H1 (cell line): Measurements from ENCODE around the gene P3H3. TPM values are rescaled to one million over a fixed set of nuclear protein-coding genes. Genes with fewer than 3 reads are reported as not detected.

Experiments used
- CTCF ChIA-PET: fragments of 300-600 bp; sonication (Branson Sonifier 250); formaldehyde crosslinking; loops from one replicate; lab custom pipeline; 2021; ENCODE audit not compliant: partially characterized antibody; lab: Charles Lee
- POLR2A ChIA-PET: fragments of 300-600 bp; sonication (Branson Sonifier 250); formaldehyde crosslinking; loops from one replicate; lab custom pipeline; 2021; ENCODE audit warnings: inconsistent platforms; ENCODE audit not compliant: partially characterized antibody; lab: Charles Lee
- DNase-seq, 2 experiments: peaks; one replicate each; pipeline versions ENCODE4 v3.0.0 to v3.0.0-alpha.2; 2010 to 2022; ENCODE audit warnings: low spot score in 2 of 2, low read depth in 1 of 2, mixed read lengths in 1 of 2
- FAIRE-seq: peaks from 2 replicates; lab custom pipeline; 2011; peaks lifted over from hg19 to GRCh38; lab: Jason Lieb, UNC
- H2AFZ ChIP-seq: 2 replicates; pipeline ENCODE4 v1.8.1; 2012; ENCODE audit warnings: low read length, inconsistent platforms
- H2AK5ac ChIP-seq: 2 replicates; pipeline ENCODE4 v1.6.1; 2013; ENCODE audit warnings: low read depth, low read length
- H2BK120ac ChIP-seq: replicated peaks from 2 replicates; pipeline ENCODE3; 2013; ENCODE audit warnings: low read depth, low read length, inconsistent platforms
- H2BK12ac ChIP-seq: 2 replicates; pipeline ENCODE4 v1.6.1; 2013; ENCODE audit warnings: low read depth, low read length
- H2BK15ac ChIP-seq: 2 replicates; pipeline ENCODE4 v1.6.1; 2013; ENCODE audit warnings: low read length
- H2BK20ac ChIP-seq: 2 replicates; pipeline ENCODE4 v1.6.1; 2013; ENCODE audit warnings: low read length
- H2BK5ac ChIP-seq: 2 replicates; pipeline ENCODE4 v1.6.1; 2013; ENCODE audit warnings: low read depth, low read length
- H3K14ac ChIP-seq: 2 replicates; pipeline ENCODE4 v1.6.1; 2013; ENCODE audit warnings: inconsistent platforms; ENCODE audit not compliant: insufficient read length
- H3K18ac ChIP-seq: 2 replicates; pipeline ENCODE4 v1.6.1; 2013; ENCODE audit warnings: low read length; ENCODE audit errors: extremely low read depth
- H3K23ac ChIP-seq: 2 replicates; pipeline ENCODE4 v1.6.1; 2013; ENCODE audit warnings: inconsistent platforms; ENCODE audit not compliant: insufficient read length
- H3K23me2 ChIP-seq: 2 replicates; pipeline ENCODE4 v1.6.1; 2013; ENCODE audit warnings: low read depth, low read length
- H3K27ac ChIP-seq: 2 replicates; pipeline ENCODE4 v1.6.1; 2011; ENCODE audit warnings: low read depth, low read length, inconsistent platforms
- H3K27me3 ChIP-seq, 4 experiments: replicated peaks in 1 of 4; 1 replicate in 1 of 4; 2 replicates in 3 of 4; pipeline versions ENCODE4 v1.6.1 to v1.8.1; 2011 to 2013; ENCODE audit warnings: low read length in 3 of 4, mild to moderate bottlenecking in 3 of 4, inconsistent platforms in 2 of 4, mixed read lengths in 2 of 4, moderate library complexity in 1 of 4; ENCODE audit not compliant: control insufficient read depth in 3 of 4, insufficient read depth in 3 of 4; ENCODE audit errors: extremely low read depth in 1 of 4
- H3K36me3 ChIP-seq, 4 experiments: 2 replicates each; pipeline versions ENCODE4 v1.6.1 to v1.8.1; 2011 to 2013; ENCODE audit warnings: mild to moderate bottlenecking in 4 of 4, low read length in 3 of 4, moderate library complexity in 2 of 4, control low read depth in 1 of 4, inconsistent platforms in 1 of 4; ENCODE audit not compliant: insufficient read depth in 4 of 4, control insufficient read depth in 2 of 4
- H3K4ac ChIP-seq: replicated peaks from 2 replicates; pipeline ENCODE3; 2013; ENCODE audit warnings: low read length, low read depth, mixed read lengths, inconsistent platforms; ENCODE audit not compliant: insufficient read length
- H3K4me1 ChIP-seq, 4 experiments: replicated peaks in 1 of 4; 1 replicate in 1 of 4; 2 replicates in 3 of 4; pipeline versions ENCODE4 v1.6.1 to v1.8.1; 2011 to 2013; ENCODE audit warnings: low read length in 3 of 4, inconsistent platforms in 2 of 4, mixed read lengths in 1 of 4; ENCODE audit not compliant: insufficient read depth in 4 of 4, control insufficient read depth in 3 of 4
- H3K4me2 ChIP-seq, 2 experiments: 2 replicates each; pipeline versions ENCODE4 v1.6.1 to v1.8.1; 2011 to 2013; ENCODE audit warnings: low read depth in 2 of 2, low read length in 2 of 2, control low read depth in 1 of 2, inconsistent platforms in 1 of 2, mild to moderate bottlenecking in 1 of 2; ENCODE audit not compliant: insufficient read depth in 1 of 2
- H3K4me3 ChIP-seq, 4 experiments: fragments of 200-600, 300-600 bp in 1 of 4; sonication (generic), shearing (Covaris generic), sonication (Bioruptor Twin) in 1 of 4; 2 replicates each; pipeline versions ENCODE4 v1.5.1 to v1.8.1; 2011 to 2016; ENCODE audit warnings: low read length in 4 of 4, low read depth in 3 of 4, control low read depth in 2 of 4, inconsistent platforms in 2 of 4, mild to moderate bottlenecking in 2 of 4, mixed read lengths in 1 of 4, moderate library complexity in 1 of 4; ENCODE audit not compliant: insufficient read depth in 2 of 4; ENCODE audit errors: extremely low read depth in 1 of 4
- H3K56ac ChIP-seq: replicated peaks from 2 replicates; pipeline ENCODE3; 2013; ENCODE audit warnings: low read depth, mild to moderate bottlenecking, mixed read lengths, low read length, inconsistent platforms; ENCODE audit not compliant: insufficient read length
- H3K79me1 ChIP-seq: 2 replicates; pipeline ENCODE4 v1.6.1; 2013; ENCODE audit warnings: low read depth, low read length, control low read depth
- H3K79me2 ChIP-seq, 2 experiments: 2 replicates each; pipeline versions ENCODE4 v1.6.1 to v1.8.1; 2012 to 2013; ENCODE audit warnings: low read length in 2 of 2, mild to moderate bottlenecking in 2 of 2, inconsistent platforms in 1 of 2; ENCODE audit not compliant: insufficient read depth in 2 of 2, control insufficient read depth in 1 of 2
- H3K9ac ChIP-seq, 4 experiments: replicated peaks in 1 of 4; 1 replicate in 1 of 4; 2 replicates in 3 of 4; pipeline versions ENCODE4 v1.6.1 to v1.8.1; 2011 to 2013; ENCODE audit warnings: low read depth in 3 of 4, low read length in 3 of 4, control low read depth in 2 of 4, mild to moderate bottlenecking in 2 of 4, moderate library complexity in 2 of 4, inconsistent platforms in 1 of 4; ENCODE audit errors: extremely low read depth in 1 of 4
- H3K9me3 ChIP-seq, 2 experiments: 2 replicates each; pipeline versions ENCODE4 v1.6.1 to v1.8.1; 2012 to 2013; ENCODE audit warnings: mild to moderate bottlenecking in 2 of 2, moderate library complexity in 2 of 2, control low read depth in 1 of 2, inconsistent platforms in 1 of 2, low read depth in 1 of 2, low read length in 1 of 2, mixed read lengths in 1 of 2; ENCODE audit not compliant: insufficient read depth in 2 of 2
- H4K20me1 ChIP-seq, 2 experiments: replicated peaks in 1 of 2; 2 replicates each; pipeline versions ENCODE3 to v1.8.1; 2011 to 2013; ENCODE audit warnings: inconsistent platforms in 2 of 2, low read length in 2 of 2, mild to moderate bottlenecking in 1 of 2; ENCODE audit not compliant: insufficient read depth in 2 of 2, control insufficient read depth in 1 of 2
- H4K5ac ChIP-seq: 2 replicates; pipeline ENCODE4 v1.6.1; 2013; ENCODE audit warnings: low read length, low read depth, mixed read lengths, inconsistent platforms; ENCODE audit not compliant: insufficient read length
- H4K8ac ChIP-seq: 2 replicates; pipeline ENCODE4 v1.8.0; 2013; ENCODE audit warnings: mild to moderate bottlenecking, moderate library complexity, low read length, inconsistent platforms; ENCODE audit not compliant: insufficient read depth; ENCODE audit errors: extremely low read depth
- H4K91ac ChIP-seq: replicated peaks from 2 replicates; pipeline ENCODE3; 2013; ENCODE audit warnings: low read length, mixed read lengths, inconsistent platforms; ENCODE audit not compliant: insufficient read length
- JUND ChIP-seq: IDR thresholded peaks from 2 replicates; pipeline ENCODE4 v1.6.1; 2011; ENCODE audit warnings: mild to moderate bottlenecking, improper control_type of control experiment, low read length
- POLR2A ChIP-seq, 2 experiments: IDR thresholded peaks; 1 replicate in 1 of 2; 2 replicates in 1 of 2; pipeline ENCODE4 v1.6.1; 2011; ENCODE audit warnings: low read depth in 2 of 2, low read length in 2 of 2, mild to moderate bottlenecking in 2 of 2; ENCODE audit errors: control extremely low read depth in 1 of 2
- RNF2 ChIP-seq: fragments of 200-900, 300-1000 bp; sonication (generic); IDR thresholded peaks from 2 replicates; pipeline ENCODE4 v1.7.1; 2016; ENCODE audit warnings: borderline replicate concordance, low read depth, mild to moderate bottlenecking, antibody characterized with exemption, low read length; ENCODE audit not compliant: poor library complexity, severe bottlenecking; ENCODE audit errors: missing control alignments
- SP1 ChIP-seq: IDR thresholded peaks from 2 replicates; pipeline ENCODE4 v1.6.1; 2011; ENCODE audit warnings: low read depth, low read length
- WGBS, 2 experiments: shearing (Covaris generic) in 1 of 2; methylation state at CpG; one replicate each; pipeline versions ENCODE4 v1.1.6 to v1.1.7; 2013 to 2015; ENCODE audit warnings: low lambda C conversion rate in 2 of 2, mixed read lengths in 2 of 2, inconsistent platforms in 1 of 2, low coverage in 1 of 2, missing lambda C conversion rate in 1 of 2; ENCODE audit not compliant: insufficient replicate concordance in 2 of 2, insufficient coverage in 1 of 2, insufficient read length in 1 of 2; ENCODE audit errors: extremely low coverage in 1 of 2, missing lambda C conversion rate in 1 of 2; 5-methylcytosine and 5-hydroxymethylcytosine counted together
- polyA plus RNA-seq, 7 experiments: library from polyadenylated mRNA; depleted of rRNA in 3 of 7; stranded (reverse) in 5 of 7; unstranded in 2 of 7; fragments of >200 nt in 5 of 7; fragments of 200-250 nt in 2 of 7; gene quantifications; 1 replicate in 5 of 7; 2 replicates in 1 of 7; 4 replicates in 1 of 7; pipeline versions ENCODE4 v1.2.1 to v1.2.3, GENCODE V29; 2011 to 2013; ENCODE audit warnings: missing spikeins in 2 of 7, mixed read lengths in 2 of 7
- total RNA-seq: library from RNA; stranded (reverse); fragmentation: NEBNext Ultra II Directional; extraction: Animal tissue kit (Norgen Biotek cat#: 25700); gene quantifications from 2 replicates; pipeline ENCODE4 v1.2.1, GENCODE V29; 2021
- TF ChIP-seq, protein P1 (sequence below): IDR thresholded peaks from 2 replicates; pipeline ENCODE4 v1.6.1; 2012; ENCODE audit warnings: inconsistent platforms
- TF ChIP-seq, protein P2 (sequence below), 3 experiments: IDR thresholded peaks; 1 replicate in 2 of 3; 2 replicates in 1 of 3; pipeline versions ENCODE4 v1.5.1 to v1.6.1; 2011; ENCODE audit warnings: low read length in 3 of 3, mild to moderate bottlenecking in 3 of 3, inconsistent platforms in 2 of 3, low read depth in 1 of 3, moderate library complexity in 1 of 3; ENCODE audit not compliant: insufficient read depth in 1 of 3; ENCODE audit errors: control extremely low read depth in 1 of 3

P3H3 gene
- total and polyA plus RNA-seq, 2 of the 8 experiments (the other 6 are each of a cell fraction or from before 2014, with no cell fraction given), result 22.9 to 43.5 TPM

DNA sequence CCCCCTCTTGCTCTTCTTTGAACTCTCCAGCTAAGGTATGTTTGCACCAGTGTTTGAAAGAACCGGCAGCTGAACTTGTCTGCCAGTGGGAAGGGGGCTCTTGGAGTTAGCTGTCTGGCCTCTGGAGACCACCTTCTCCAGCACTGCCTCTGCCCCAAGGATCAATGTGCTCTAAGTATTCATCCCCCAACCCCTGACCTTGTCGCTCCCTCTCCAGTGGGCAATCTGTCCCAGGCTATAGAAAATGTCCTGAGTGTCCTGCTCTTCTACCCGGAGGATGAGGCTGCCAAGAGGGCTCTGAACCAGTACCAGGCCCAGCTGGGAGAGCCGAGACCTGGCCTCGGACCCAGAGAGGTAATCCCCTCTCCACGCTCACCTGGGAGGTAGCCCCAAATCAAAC, 2.8 kb downstream of the P3H3 start:
- no peak overlapping the region for H3K27ac ChIP-seq
- peaks cover 4 to 18% (median 10%) of the 10 kb centered on the region in 4 experiments for H3K4me1 ChIP-seq
- no peak overlapping the region for H2BK12ac ChIP-seq
- peaks cover 0 to 4% of the 10 kb centered on the region in 2 experiments for H4K20me1 ChIP-seq
- H2BK20ac ChIP-seq, result no peak overlapping the region
- no peaks in the 10 kb centered on the region; a peak in 2 of 7 replicates for H3K27me3 ChIP-seq
- H3K79me2 ChIP-seq, result peaks cover 0 to 9% of the 10 kb centered on the region in 2 experiments; a peak in 1 of 4 replicates
- no peak overlapping the region for H3K14ac ChIP-seq
- H3K9ac ChIP-seq, result no peak overlapping the region
- no peak overlapping the region for H2AK5ac ChIP-seq
- no peak overlapping the region for H3K56ac ChIP-seq
- H2BK120ac ChIP-seq, result no peak overlapping the region
- ChIA-PET CTCF (interaction anchor here (0.6 to 23.7 kb wide), 4 partner anchors 16 to 77 kb away, joined by 3 to 532 read pairs (median 294); partner anchors contain the start of genes CD4, CDCA3, GNB3 and LAG3), POLR2A (interaction anchor here (1.1 to 27.1 kb wide), 7 partner anchors 10 to 131 kb away, joined by 3 to 388 read pairs (median 17); partner anchors contain the start of genes CDCA3, GNB3, GPR162 and MLF2)
- peaks cover 16 to 36% (median 30%) of the 10 kb centered on the region in 4 experiments for H3K36me3 ChIP-seq
- no peak overlapping the region for H2BK5ac ChIP-seq
- H3K23me2 ChIP-seq, result peaks cover 9% of the 10 kb centered on the region; the same call in 1 of the 2 replicates
- no peak overlapping the region for H4K5ac ChIP-seq
- 91% methylated on average over 6 of the region's 6 CpGs; no CpG with 5 or more reads in 1 of the 2 experiments for WGBS, 2 experiments
- TF ChIP-seq JUND (no peak), POLR2A (IDR thresholded peaks at IDR 0.05; ENCODE audit: control extremely low read depth in 1 of 2, low read depth in 2 of 2, low read length in 2 of 2) (no peak), SP1 (no peak), RNF2 (no peak)
- TF ChIP-seq, protein P1, sequence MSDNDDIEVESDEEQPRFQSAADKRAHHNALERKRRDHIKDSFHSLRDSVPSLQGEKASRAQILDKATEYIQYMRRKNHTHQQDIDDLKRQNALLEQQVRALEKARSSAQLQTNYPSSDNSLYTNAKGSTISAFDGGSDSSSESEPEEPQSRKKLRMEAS, result no peak
- TF ChIP-seq, protein P2, sequence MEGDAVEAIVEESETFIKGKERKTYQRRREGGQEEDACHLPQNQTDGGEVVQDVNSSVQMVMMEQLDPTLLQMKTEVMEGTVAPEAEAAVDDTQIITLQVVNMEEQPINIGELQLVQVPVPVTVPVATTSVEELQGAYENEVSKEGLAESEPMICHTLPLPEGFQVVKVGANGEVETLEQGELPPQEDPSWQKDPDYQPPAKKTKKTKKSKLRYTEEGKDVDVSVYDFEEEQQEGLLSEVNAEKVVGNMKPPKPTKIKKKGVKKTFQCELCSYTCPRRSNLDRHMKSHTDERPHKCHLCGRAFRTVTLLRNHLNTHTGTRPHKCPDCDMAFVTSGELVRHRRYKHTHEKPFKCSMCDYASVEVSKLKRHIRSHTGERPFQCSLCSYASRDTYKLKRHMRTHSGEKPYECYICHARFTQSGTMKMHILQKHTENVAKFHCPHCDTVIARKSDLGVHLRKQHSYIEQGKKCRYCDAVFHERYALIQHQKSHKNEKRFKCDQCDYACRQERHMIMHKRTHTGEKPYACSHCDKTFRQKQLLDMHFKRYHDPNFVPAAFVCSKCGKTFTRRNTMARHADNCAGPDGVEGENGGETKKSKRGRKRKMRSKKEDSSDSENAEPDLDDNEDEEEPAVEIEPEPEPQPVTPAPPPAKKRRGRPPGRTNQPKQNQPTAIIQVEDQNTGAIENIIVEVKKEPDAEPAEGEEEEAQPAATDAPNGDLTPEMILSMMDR (IDR thresholded peaks at IDR 0.05; ENCODE audit: control extremely low read depth in 1 of 3, insufficient read depth in 1 of 3, low read depth in 1 of 3, low read length in 3 of 3), result no peak
- H3K79me1 ChIP-seq, result peaks cover 4% of the 10 kb centered on the region
- H4K8ac ChIP-seq, result no peak overlapping the region
- H3K9me3 ChIP-seq, result no peaks in the 10 kb centered on the region
- FAIRE-seq (no peak), DNase-seq (no peak)
- no peak overlapping the region for H3K18ac ChIP-seq
- no peak overlapping the region for H2AFZ ChIP-seq
- H3K23ac ChIP-seq, result no peak overlapping the region
- H2BK15ac ChIP-seq, result no peak overlapping the region
- no peak overlapping the region for H4K91ac ChIP-seq
- H3K4me3 ChIP-seq, result no peak overlapping the region
- no peak overlapping the region for H3K4me2 ChIP-seq
- H3K4ac ChIP-seq, result no peak overlapping the region
